Measurements from ENCODE around the gene KCNQ1OT1. TPM values are rescaled to one million over a fixed set of nuclear protein-coding genes. Genes with fewer than 3 reads are reported as not detected.

The KCNQ1OT1 gene
- total RNA-seq, 1 donor from 2014 or later = 0.54 TPM

GRCh38 chr11:2576549-2576948 lies 123.2 kb downstream of the KCNQ1OT1 start:
- Histone ChIP-seq H3K4me3 (ENCODE audit: low read depth, low read length) (no peak overlapping the region), H3K36me3 (ENCODE audit: control insufficient read depth, insufficient read depth, low read length) (no peaks in the 10 kb centered on the region), H3K27me3 (ENCODE audit: control insufficient read depth, insufficient read depth, low read length) (peaks cover 4% of the 10 kb centered on the region)
- TF ChIP-seq, protein P1, sequence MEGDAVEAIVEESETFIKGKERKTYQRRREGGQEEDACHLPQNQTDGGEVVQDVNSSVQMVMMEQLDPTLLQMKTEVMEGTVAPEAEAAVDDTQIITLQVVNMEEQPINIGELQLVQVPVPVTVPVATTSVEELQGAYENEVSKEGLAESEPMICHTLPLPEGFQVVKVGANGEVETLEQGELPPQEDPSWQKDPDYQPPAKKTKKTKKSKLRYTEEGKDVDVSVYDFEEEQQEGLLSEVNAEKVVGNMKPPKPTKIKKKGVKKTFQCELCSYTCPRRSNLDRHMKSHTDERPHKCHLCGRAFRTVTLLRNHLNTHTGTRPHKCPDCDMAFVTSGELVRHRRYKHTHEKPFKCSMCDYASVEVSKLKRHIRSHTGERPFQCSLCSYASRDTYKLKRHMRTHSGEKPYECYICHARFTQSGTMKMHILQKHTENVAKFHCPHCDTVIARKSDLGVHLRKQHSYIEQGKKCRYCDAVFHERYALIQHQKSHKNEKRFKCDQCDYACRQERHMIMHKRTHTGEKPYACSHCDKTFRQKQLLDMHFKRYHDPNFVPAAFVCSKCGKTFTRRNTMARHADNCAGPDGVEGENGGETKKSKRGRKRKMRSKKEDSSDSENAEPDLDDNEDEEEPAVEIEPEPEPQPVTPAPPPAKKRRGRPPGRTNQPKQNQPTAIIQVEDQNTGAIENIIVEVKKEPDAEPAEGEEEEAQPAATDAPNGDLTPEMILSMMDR (IDR thresholded peaks at IDR 0.05; ENCODE audit: insufficient read depth, low read length, poor library complexity, severe bottlenecking) = no peak
- DNase-seq (ENCODE audit: low read depth) = no peak

DNA sequence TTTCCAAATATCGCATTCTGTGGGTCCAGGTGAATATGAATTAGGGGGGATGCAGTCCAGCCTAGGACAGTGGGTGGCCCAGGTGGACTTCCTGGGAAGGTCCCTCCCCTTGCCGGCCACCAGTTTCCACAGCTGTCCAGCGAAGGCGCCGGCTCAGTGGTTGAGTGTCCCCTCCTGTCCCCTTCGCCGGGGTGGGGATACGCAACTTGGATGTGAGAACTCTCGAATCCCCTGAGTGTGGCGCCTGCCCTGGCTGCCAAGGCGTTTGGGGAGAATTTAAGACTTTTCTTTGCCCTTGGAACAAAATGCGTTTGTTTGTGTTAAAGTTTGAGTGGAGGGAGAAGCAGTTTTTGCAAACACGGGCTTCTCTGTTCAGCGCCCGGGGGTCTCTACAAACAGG lies 123.7 kb downstream of the KCNQ1OT1 start:
- TF ChIP-seq, protein P1 (IDR thresholded peaks at IDR 0.05; ENCODE audit: insufficient read depth, low read length, poor library complexity, severe bottlenecking) = no peak
- no peak for DNase-seq (ENCODE audit: low read depth)

GRCh38 chr11:2575591-2576051 lies 124.2 kb downstream of the KCNQ1OT1 start:
- Histone ChIP-seq H3K36me3 (ENCODE audit: control insufficient read depth, insufficient read depth, low read length) (no peaks in the 10 kb centered on the region), H3K4me3 (ENCODE audit: low read depth, low read length) (no peak overlapping the region), H3K27me3 (ENCODE audit: control insufficient read depth, insufficient read depth, low read length) (peaks cover 4% of the 10 kb centered on the region)
- TF ChIP-seq, protein P1 (IDR thresholded peaks at IDR 0.05; ENCODE audit: insufficient read depth, low read length, poor library complexity, severe bottlenecking) = no peak
- no peak for DNase-seq (ENCODE audit: low read depth)

More for the DNA sequence above, 123.7 kb downstream of the KCNQ1OT1 start:
- H3K4me3 ChIP-seq (ENCODE audit: low read depth, low read length) = no peak overlapping the region
- H3K27me3 ChIP-seq (ENCODE audit: control insufficient read depth, insufficient read depth, low read length) = peaks cover 4% of the 10 kb centered on the region
- H3K36me3 ChIP-seq (ENCODE audit: control insufficient read depth, insufficient read depth, low read length) = no peaks in the 10 kb centered on the region

DNA sequence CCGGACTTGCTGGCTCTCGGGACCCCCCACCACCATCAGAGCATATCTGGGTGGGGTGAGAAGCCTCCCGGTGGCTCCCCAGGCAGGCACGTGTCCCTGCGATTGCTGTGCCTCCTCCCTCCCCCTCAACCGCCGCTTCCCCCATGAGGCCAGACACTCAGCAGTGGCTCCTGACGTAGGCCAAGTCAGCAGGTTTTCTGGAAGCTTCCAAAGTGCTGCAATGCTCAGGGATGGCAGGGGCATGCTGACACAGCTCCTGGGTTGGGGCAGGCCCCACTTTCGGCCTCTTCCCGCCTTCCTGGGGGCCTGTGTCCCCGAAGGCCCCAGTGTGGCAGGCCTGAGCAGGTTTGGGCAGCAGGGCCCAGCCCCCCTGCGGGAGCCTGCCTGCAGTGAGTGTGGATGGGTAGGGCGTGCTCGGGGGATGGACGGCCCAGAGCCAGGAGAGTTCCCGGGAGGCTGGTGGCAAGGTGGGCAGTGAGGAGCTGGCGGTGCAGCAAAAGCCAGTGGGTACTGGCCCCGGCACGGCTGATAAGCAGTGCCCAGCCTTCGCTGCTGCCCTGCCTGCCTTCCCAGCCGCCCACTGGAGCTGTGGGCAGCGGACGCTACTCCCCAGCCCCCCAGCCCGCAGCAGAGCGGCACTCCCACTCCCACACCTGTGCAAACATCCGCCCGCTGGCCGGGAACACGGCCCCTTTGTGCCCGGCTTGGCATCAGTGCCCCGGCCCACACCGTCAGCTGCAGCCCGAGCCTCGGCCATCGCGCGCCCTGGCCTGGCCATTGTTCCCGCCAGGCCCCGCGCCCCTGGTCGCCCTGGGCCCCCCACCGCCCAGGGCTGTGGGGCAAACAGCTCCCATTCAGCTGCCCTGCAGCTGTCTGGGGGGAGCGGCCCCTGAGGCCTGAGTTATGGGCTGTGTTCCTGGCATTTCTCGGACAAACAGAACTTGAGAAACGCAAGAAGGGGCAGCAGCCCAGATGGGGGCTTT lies 125.0 kb downstream of the KCNQ1OT1 start:
- DNase-seq (ENCODE audit: low read depth) = no peak
- no peaks in the 10 kb centered on the region for H3K36me3 ChIP-seq (ENCODE audit: control insufficient read depth, insufficient read depth, low read length)
- peaks cover 4% of the 10 kb centered on the region for H3K27me3 ChIP-seq (ENCODE audit: control insufficient read depth, insufficient read depth, low read length)
- H3K4me3 ChIP-seq (ENCODE audit: low read depth, low read length) = no peak overlapping the region
- TF ChIP-seq, protein P1 (IDR thresholded peaks at IDR 0.05; ENCODE audit: insufficient read depth, low read length, poor library complexity, severe bottlenecking) = no peak

DNA sequence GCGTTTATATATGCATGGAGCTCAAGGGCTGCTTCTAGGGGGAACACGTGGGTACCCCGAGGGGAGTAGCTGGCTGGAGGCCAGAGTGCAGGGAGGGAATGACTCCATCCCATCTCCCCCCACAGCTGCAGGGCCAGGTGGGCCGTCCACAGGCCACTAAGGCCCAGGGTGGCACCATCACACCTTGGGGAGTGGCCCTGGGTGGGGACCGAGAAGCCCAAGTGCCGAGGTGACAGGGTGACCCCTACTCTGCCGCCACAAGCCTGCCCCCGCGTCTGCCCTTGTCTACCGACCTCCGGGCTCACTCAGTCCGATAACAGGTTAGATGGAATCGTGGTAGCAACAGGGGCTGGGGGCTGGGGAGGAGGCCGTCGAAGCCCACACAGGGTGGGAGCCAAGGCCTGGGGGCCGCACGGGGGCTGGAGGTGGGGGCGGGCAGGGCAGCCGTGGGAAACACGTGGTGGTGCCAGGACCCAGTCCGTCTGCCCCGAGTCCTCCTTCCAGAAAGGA lies 125.7 kb downstream of the KCNQ1OT1 start:
- DNase-seq (ENCODE audit: low read depth) = no peak
- H3K27me3 ChIP-seq (ENCODE audit: control insufficient read depth, insufficient read depth, low read length) = peaks cover 4% of the 10 kb centered on the region

More for the DNA sequence above, 125.7 kb downstream of the KCNQ1OT1 start:
- Histone ChIP-seq H3K36me3 (ENCODE audit: control insufficient read depth, insufficient read depth, low read length) (no peaks in the 10 kb centered on the region), H3K4me3 (ENCODE audit: low read depth, low read length) (no peak overlapping the region)
- TF ChIP-seq, protein P1 (IDR thresholded peaks at IDR 0.05; ENCODE audit: insufficient read depth, low read length, poor library complexity, severe bottlenecking) = no peak

Measured in kidney epithelial cell (primary cell).